ENCODE data around the gene CDIPT. TPM values are rescaled to one million over a fixed set of nuclear protein-coding genes. Genes with fewer than 3 reads are reported as not detected.
A peak's percentile ranks its signal among the peaks of the same experiment; 100 is the strongest.

The CDIPT gene
- total and polyA plus RNA-seq, 11 donors: 57.5 to 143 (median 76.3) TPM

DNA sequence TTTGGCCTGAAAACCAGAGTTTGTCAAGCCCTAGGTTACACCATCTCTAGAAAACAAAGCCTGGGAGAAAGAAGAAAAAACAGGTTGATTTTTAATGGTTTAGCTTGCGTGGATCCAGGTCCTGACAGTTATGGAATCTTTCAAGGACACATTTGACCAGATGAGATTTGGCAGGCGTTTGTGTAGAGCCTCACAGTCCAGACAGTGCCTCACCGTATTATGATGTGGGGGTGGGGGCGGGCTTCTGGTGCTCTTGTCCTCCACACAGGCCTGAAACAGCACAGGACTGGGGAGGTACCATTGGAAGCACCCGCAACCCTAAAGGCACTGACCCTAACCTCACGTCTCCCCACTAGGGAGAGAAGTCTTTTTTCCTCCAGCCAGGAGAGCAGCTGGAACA lies 23.2 kb downstream of the CDIPT start:
- TF ChIP-seq POLR2A (IDR thresholded peaks at IDR 0.05) (no peak), CTCF (IDR thresholded peaks at IDR 0.05) (no peak)
- intact Hi-C loops (cut with DNase I): loop anchor here in 2 of 10 donors (5.0 to 10.0 kb wide), 2 partner anchors 43 to 145 kb away; no protein-coding TSS in a partner anchor
- no peak overlapping the region for H3K4me3 ChIP-seq
- H3K27me3 ChIP-seq: no peaks in the 10 kb centered on the region
- H3K4me1 ChIP-seq: peaks cover 0 to 6% (median 0%) of the 10 kb centered on the region in 12 donors
- 54 to 79% (median 64%) methylated on average over 5 to 6 of the region's 6 CpGs for WGBS, 4 donors
- peaks cover 0 to 98% (median 90%) of the 10 kb centered on the region in 9 donors for H3K36me3 ChIP-seq
- no peaks in the 10 kb centered on the region for H3K9me3 ChIP-seq
- DNase-seq (peak in 1 of 5 donors; percentile 52), ATAC-seq (peak in 3 of 4 donors; percentile 51 to 69 (median 62))
- no peak overlapping the region for H3K27ac ChIP-seq

DNA sequence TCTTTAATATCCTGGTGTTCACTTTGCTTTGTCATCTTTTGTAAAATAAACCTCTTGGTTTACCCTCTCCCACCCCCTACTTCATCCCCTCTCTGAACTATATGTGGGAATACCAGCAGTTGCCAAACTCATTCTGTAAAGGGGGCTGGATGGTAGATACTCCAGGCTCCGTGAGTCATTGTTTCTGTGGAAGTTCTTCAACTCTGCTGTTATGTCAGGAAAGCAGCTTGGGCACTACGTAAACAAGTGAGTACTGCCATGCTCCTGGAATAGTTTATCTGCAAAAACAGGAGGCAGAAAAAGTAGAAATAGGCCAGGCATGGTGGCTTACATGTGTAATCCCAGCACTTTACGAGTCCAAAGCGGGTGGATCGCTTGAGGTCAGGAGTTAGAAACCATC lies 25.2 kb downstream of the CDIPT start:
- H3K27ac ChIP-seq: no peak overlapping the region
- TF ChIP-seq POLR2A (IDR thresholded peaks at IDR 0.05) (no peak), CTCF (IDR thresholded peaks at IDR 0.05) (no peak)
- H3K27me3 ChIP-seq: no peaks in the 10 kb centered on the region
- no peak overlapping the region for H3K4me3 ChIP-seq
- H3K9me3 ChIP-seq: no peaks in the 10 kb centered on the region
- peaks cover 0 to 6% (median 0%) of the 10 kb centered on the region in 12 donors for H3K4me1 ChIP-seq
- no peak for ATAC-seq
- H3K36me3 ChIP-seq: peaks cover 0 to 100% (median 94%) of the 10 kb centered on the region in 9 donors
- no peak for DNase-seq
- intact Hi-C loops (cut with DNase I): loop anchor here in 1 of 10 donors (5.0 kb wide), 1 partner anchor 41 kb away; no protein-coding TSS in a partner anchor
- WGBS, 4 donors: 95 to 97% (median 97%) methylated on average over 5 of the region's 5 CpGs

GRCh38 chr16:29836623-29837022 lies 26.4 kb downstream of the CDIPT start:
- 86 to 92% (median 87%) methylated on average over 8 to 15 of the region's 15 CpGs for WGBS, 4 donors
- TF ChIP-seq POLR2A (IDR thresholded peaks at IDR 0.05) (no peak), CTCF (IDR thresholded peaks at IDR 0.05) (no peak)
- ATAC-seq: no peak

DNA sequence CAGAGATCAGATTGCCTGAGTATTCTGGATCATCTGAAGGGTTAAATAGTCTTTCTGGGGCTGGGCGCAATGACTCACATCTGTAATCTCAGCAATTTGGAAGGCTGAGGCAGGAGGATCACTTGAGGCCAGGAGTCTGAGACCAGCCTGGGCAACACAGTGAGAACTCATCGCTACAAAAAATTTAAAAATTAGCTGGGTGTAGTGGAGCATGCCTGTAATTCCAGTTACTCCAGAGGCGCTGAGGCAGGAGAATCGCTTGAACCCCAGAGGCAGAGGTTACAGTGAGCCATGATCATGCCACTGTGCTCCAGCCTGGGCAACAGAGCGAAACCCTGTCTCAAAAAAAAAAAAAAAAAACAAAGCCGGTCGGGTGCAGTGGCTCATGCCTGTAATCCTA lies 27.1 kb downstream of the CDIPT start:
- TF ChIP-seq CTCF (IDR thresholded peaks at IDR 0.05): no peak
- TF ChIP-seq POLR2A (IDR thresholded peaks at IDR 0.05): no peak
- Histone ChIP-seq H3K9me3 (no peaks in the 10 kb centered on the region), H3K4me3 (no peak overlapping the region), H3K27ac (no peak overlapping the region), H3K4me1 (peaks cover 0 to 12% (median 0%) of the 10 kb centered on the region in 12 donors), H3K36me3 (peaks cover 0 to 100% (median 94%) of the 10 kb centered on the region in 9 donors), H3K27me3 (no peaks in the 10 kb centered on the region)
- intact Hi-C loops (cut with DNase I): loop anchor here in 1 of 10 donors (5.0 kb wide), 1 partner anchor 39 kb away; no protein-coding TSS in a partner anchor
- WGBS, 4 donors: 83 to 89% (median 88%) methylated on average over 7 of the region's 7 CpGs
- ATAC-seq (no peak), DNase-seq (no peak)

More at GRCh38 chr16:29836623-29837022, 26.4 kb downstream of the CDIPT start:
- Histone ChIP-seq H3K36me3 (peaks cover 0 to 100% (median 94%) of the 10 kb centered on the region in 9 donors), H3K27ac (no peak overlapping the region), H3K9me3 (no peaks in the 10 kb centered on the region), H3K4me3 (no peak overlapping the region), H3K27me3 (no peaks in the 10 kb centered on the region), H3K4me1 (peaks cover 0 to 6% (median 0%) of the 10 kb centered on the region in 12 donors)
- no peak for DNase-seq
- intact Hi-C loops (cut with DNase I): loop anchor here in 1 of 10 donors (5.0 kb wide), 1 partner anchor 39 kb away; no protein-coding TSS in a partner anchor

Data from heart left ventricle (tissue), 16 donors.